ENCODE results near the gene MED9.

- TF ChIP-seq CTCF (IDR thresholded peaks at IDR 0.05) (no peak), POLR2A (IDR thresholded peaks at IDR 0.05; ENCODE audit: low read depth) (no peak), POLR2AphosphoS5 (IDR thresholded peaks at IDR 0.05) (no peak)
Observed at GRCh38 chr17:17474341-17474740, 2.5 kb upstream of the MED9 start.

Measured in esophagus muscularis mucosa (tissue), 3 donors.